Endothelial cell of umbilical vein (primary cell): ENCODE results near the gene CASKIN1. TPM values are rescaled to one million over a fixed set of nuclear protein-coding genes. Genes with fewer than 3 reads are reported as not detected.

ENCODE experiments used
- BruUV-seq: library from RNA; stranded (reverse); fragments of 400-500 nt; replicated peaks from 2 replicates; lab custom pipeline; 2021; lab: Mats Ljungman, UMichigan
- CTCF ChIA-PET: fragments of 300-600, 350-600 bp; sonication (Branson Sonifier 250); formaldehyde crosslinking; loops from one replicate; lab custom pipeline; 2021; ENCODE audit warnings: antibody characterized with exemption, inconsistent platforms; lab: Charles Lee
- POLR2A ChIA-PET: fragments of 300-600, 350-600 bp; sonication (Branson Sonifier 250); formaldehyde crosslinking; loops from one replicate; lab custom pipeline; 2021; ENCODE audit warnings: antibody characterized with exemption, inconsistent platforms; lab: Charles Lee
- DNase-seq: peaks from one replicate; pipeline ENCODE4 v3.0.0-alpha.2; 2011; ENCODE audit warnings: low read depth, low spot score
- FAIRE-seq: peaks from 2 replicates; lab custom pipeline; 2011; peaks lifted over from hg19 to GRCh38; lab: Jason Lieb, UNC
- H2AFZ ChIP-seq: 2 replicates; pipeline ENCODE4 v1.6.0; 2012; ENCODE audit warnings: low read depth, low read length, control low read depth, inconsistent platforms
- H3K27ac ChIP-seq: 2 replicates; pipeline ENCODE4 v1.5.1; 2011; ENCODE audit warnings: low read depth, mild to moderate bottlenecking, control low read depth, low read length, moderate library complexity; ENCODE audit not compliant: insufficient read depth
- H3K27me3 ChIP-seq, 2 experiments: 2 replicates each; pipeline versions ENCODE4 v1.6.0 to v1.6.1; 2011; ENCODE audit warnings: low read length in 2 of 2, mixed read lengths in 1 of 2; ENCODE audit not compliant: control insufficient read depth in 2 of 2, insufficient read depth in 2 of 2
- H3K36me3 ChIP-seq, 2 experiments: 2 replicates in 1 of 2; 3 replicates in 1 of 2; pipeline ENCODE4 v1.5.1; 2011; ENCODE audit warnings: low read length in 2 of 2, mild to moderate bottlenecking in 1 of 2, moderate library complexity in 1 of 2; ENCODE audit not compliant: control insufficient read depth in 2 of 2, insufficient read depth in 2 of 2; ENCODE audit errors: extremely low read depth in 1 of 2
- H3K4me1 ChIP-seq: 3 replicates; pipeline ENCODE4 v1.5.1; 2011; ENCODE audit warnings: mild to moderate bottlenecking, low read length; ENCODE audit not compliant: control insufficient read depth, insufficient read depth; ENCODE audit errors: extremely low read depth
- H3K4me2 ChIP-seq: 2 replicates; pipeline ENCODE4 v1.6.1; 2011; ENCODE audit warnings: low read length, control low read depth, mixed read lengths; ENCODE audit not compliant: insufficient read depth
- H3K4me3 ChIP-seq, 3 experiments: fragments of 200-600 bp in 1 of 3; sonication (generic), shearing (Covaris generic) in 1 of 3; replicated peaks in 1 of 3; 2 replicates each; pipeline ENCODE4 v1.5.1; 2011 to 2016; ENCODE audit warnings: control low read depth in 3 of 3, low read length in 3 of 3, mild to moderate bottlenecking in 2 of 3, inconsistent platforms in 1 of 3, low read depth in 1 of 3, moderate library complexity in 1 of 3; ENCODE audit not compliant: insufficient read depth in 1 of 3
- H3K79me2 ChIP-seq: 2 replicates; pipeline ENCODE4 v1.6.0; 2012; ENCODE audit warnings: low read length, inconsistent platforms; ENCODE audit not compliant: control insufficient read depth, insufficient read depth
- H3K9ac ChIP-seq: replicated peaks from 2 replicates; pipeline ENCODE3; 2011; ENCODE audit warnings: low read length, control low read depth; ENCODE audit not compliant: insufficient read depth; ENCODE audit errors: extremely low read depth
- H3K9me1 ChIP-seq: replicated peaks from 3 replicates; pipeline ENCODE4 v1.6.0; 2011; ENCODE audit warnings: mild to moderate bottlenecking, low read length; ENCODE audit not compliant: control insufficient read depth, insufficient read depth; ENCODE audit errors: extremely low read depth
- H3K9me3 ChIP-seq: replicated peaks from 2 replicates; pipeline ENCODE4 v1.5.1; 2012; ENCODE audit warnings: low read length, inconsistent platforms; ENCODE audit not compliant: control insufficient read depth, insufficient read depth
- H4K20me1 ChIP-seq: replicated peaks from 2 replicates; pipeline ENCODE3; 2011; ENCODE audit warnings: mild to moderate bottlenecking, low read length; ENCODE audit not compliant: control insufficient read depth, insufficient read depth; ENCODE audit errors: extremely low read depth
- CTCF ChIP-seq, 2 donors: IDR thresholded peaks; 1 replicate in 1 of 2; 2 replicates in 1 of 2; pipeline ENCODE4 v1.5.1; 2011; ENCODE audit warnings: low read length in 2 of 2, mild to moderate bottlenecking in 2 of 2, moderate library complexity in 2 of 2, control low read depth in 1 of 2, inconsistent platforms in 1 of 2, low read depth in 1 of 2; ENCODE audit not compliant: insufficient read depth in 1 of 2; ENCODE audit errors: extremely low read depth in 1 of 2
- EZH2 ChIP-seq: IDR thresholded peaks from 2 replicates; pipeline ENCODE4 v1.6.1; 2012; ENCODE audit warnings: borderline replicate concordance, low read depth, mild to moderate bottlenecking, moderate library complexity, low read length, inconsistent platforms; ENCODE audit not compliant: severe bottlenecking
- FOS ChIP-seq: IDR thresholded peaks from 2 replicates; pipeline ENCODE4 v1.6.1; 2011; ENCODE audit warnings: mild to moderate bottlenecking, low read length, moderate library complexity, borderline replicate concordance; ENCODE audit not compliant: insufficient read depth
- GATA2 ChIP-seq: IDR thresholded peaks from 2 replicates; pipeline ENCODE4 v1.7.0; 2011; ENCODE audit warnings: low read depth, mild to moderate bottlenecking, moderate library complexity, mixed read lengths, low read length; ENCODE audit not compliant: insufficient read length, insufficient read depth
- JUN ChIP-seq: IDR thresholded peaks from 2 replicates; pipeline ENCODE4 v1.6.1; 2011; ENCODE audit warnings: borderline replicate concordance, low read depth; ENCODE audit not compliant: insufficient read length, insufficient read depth
- MAX ChIP-seq: IDR thresholded peaks from 2 replicates; pipeline ENCODE4 v1.6.1; 2011; ENCODE audit not compliant: insufficient read depth, insufficient read length
- MYC ChIP-seq: IDR thresholded peaks from one replicate; pipeline ENCODE4 v1.6.1; 2011; ENCODE audit warnings: mild to moderate bottlenecking, low read depth, low read length
- POLR2A ChIP-seq: IDR thresholded peaks from 2 replicates; pipeline ENCODE4 v1.6.1; 2012; ENCODE audit warnings: low read depth, mild to moderate bottlenecking, control low read depth, low read length
- POLR2AphosphoS5 ChIP-seq: IDR thresholded peaks from 2 replicates; pipeline ENCODE4 v1.6.1; 2012; ENCODE audit warnings: low read depth, mild to moderate bottlenecking, control low read depth, low read length, moderate library complexity; ENCODE audit not compliant: insufficient read depth
- dilution Hi-C: fragments of 300-500 bp; cut with MboI; formaldehyde crosslinking; loops from one replicate; pipeline ENCODE4 v1.15.0; 2019; ENCODE audit warnings: low sequenced_read_pairs; ENCODE audit not compliant: extremely low pct_ligation_motif_present
- intact Hi-C: fragments of 100-400 bp; cut with micrococcal nuclease; formaldehyde crosslinking; loops from one replicate; pipeline ENCODE4 v1.10.0; 2022
- polyA plus RNA-seq, 4 experiments: library from polyadenylated mRNA; depleted of rRNA in 3 of 4; stranded (reverse) in 3 of 4; unstranded in 1 of 4; fragments of >200 nt; gene quantifications; 2 replicates each; pipeline versions ENCODE4 v1.2.1 to v1.2.3, GENCODE V29; 2011 to 2012; ENCODE audit warnings: missing spikeins in 1 of 4
- total RNA-seq: library from RNA; stranded (reverse); gene quantifications from 2 replicates; pipeline ENCODE4 v1.2.3, GENCODE V29; 2021

CASKIN1 gene
- total and polyA plus RNA-seq, 2 donors (not counting 3 experiments of a cell fraction or from before 2014, with no cell fraction given) = 0.11 to 0.58 TPM

- Histone ChIP-seq H3K79me2 (no peaks in the 10 kb centered on the region), H3K4me3 (no peak overlapping the region), H3K36me3 (no peaks in the 10 kb centered on the region), H3K9me1 (no peaks in the 10 kb centered on the region), H3K4me1 (peaks cover 3% of the 10 kb centered on the region), H3K9me3 (no peaks in the 10 kb centered on the region), H3K4me2 (no peak overlapping the region), H3K27me3 (peaks cover 21 to 31% of the 10 kb centered on the region in 2 experiments), H3K27ac (no peak overlapping the region), H3K9ac (no peak overlapping the region), H2AFZ (no peak overlapping the region), H4K20me1 (no peaks in the 10 kb centered on the region)
- intact Hi-C loops (no loop called here), dilution Hi-C loops (no loop called here)
- CTCF ChIA-PET = no interaction called here
- FAIRE-seq (no peak), DNase-seq (no peak)
- TF ChIP-seq CTCF (IDR thresholded peaks at IDR 0.05; ENCODE audit: extremely low read depth in 1 of 2, insufficient read depth in 1 of 2, low read depth in 1 of 2, low read length in 2 of 2) (no peak), POLR2AphosphoS5 (no peak)
- no TSS peak for BruUV-seq
- POLR2A ChIA-PET = no interaction called here
Measured at GRCh38 chr16:2200313-2200712, 3.9 kb upstream of the CASKIN1 start.

- Histone ChIP-seq H3K9ac (no peak overlapping the region), H3K9me1 (no peaks in the 10 kb centered on the region), H3K27me3 (peaks cover 27 to 36% of the 10 kb centered on the region in 2 experiments), H3K36me3 (no peaks in the 10 kb centered on the region), H3K79me2 (no peaks in the 10 kb centered on the region), H2AFZ (no peak overlapping the region), H3K4me1 (peaks cover under 1% of the 10 kb centered on the region), H4K20me1 (no peaks in the 10 kb centered on the region), H3K4me2 (no peak overlapping the region), H3K4me3 (no peak overlapping the region), H3K9me3 (no peaks in the 10 kb centered on the region), H3K27ac (no peak overlapping the region)
- DNase-seq (no peak), FAIRE-seq (no peak)
- POLR2A ChIA-PET = no interaction called here
- TF ChIP-seq MYC = no peak
- no peak for TF ChIP-seq POLR2AphosphoS5
- TF ChIP-seq JUN = no peak
- no peak for TF ChIP-seq CTCF (IDR thresholded peaks at IDR 0.05; ENCODE audit: extremely low read depth in 1 of 2, insufficient read depth in 1 of 2, low read depth in 1 of 2, low read length in 2 of 2)
- TF ChIP-seq FOS = no peak
- TF ChIP-seq POLR2A = no peak
- no peak for TF ChIP-seq MAX
- no peak for TF ChIP-seq GATA2
- no peak for TF ChIP-seq EZH2
- no TSS peak for BruUV-seq
- dilution Hi-C loops = no loop called here
- intact Hi-C loops = loop anchor here (5.0 kb wide), 1 partner anchor 53 kb away; the partner anchor contains the start of gene ECI1
- CTCF ChIA-PET = no interaction called here
Measured at GRCh38 chr16:2199621-2200139, 3.3 kb upstream of the CASKIN1 start.
